Prostate gland (tissue), 2 donors: ENCODE results near the gene CFAP54.
"Not testable (repeated sequence)": the region's sequence is repeated elsewhere in the genome, so short reads cannot be mapped to it uniquely, and the experiment has no call there.

Experiments
- CTCF ChIP-seq, 4 experiments: fragments of 200-600 bp in 2 of 4; fragments of 450-650 bp in 2 of 4; sonication (generic) in 2 of 4; IDR thresholded peaks; 1 replicate in 3 of 4; 2 replicates in 1 of 4; pipeline ENCODE4 v1.5.1; 2016 to 2019; ENCODE audit warnings: antibody characterized with exemption in 4 of 4, mild to moderate bottlenecking in 2 of 4, moderate library complexity in 2 of 4
- POLR2A ChIP-seq: fragments of 450-650 bp; IDR thresholded peaks from one replicate; pipeline ENCODE4 v1.6.1; 2016; ENCODE audit warnings: antibody characterized with exemption, mild to moderate bottlenecking
- POLR2AphosphoS5 ChIP-seq: sonication (generic); formaldehyde crosslinking; IDR thresholded peaks from one replicate; pipeline ENCODE4 v1.6.1; 2017; ENCODE audit warnings: antibody characterized with exemption

- TF ChIP-seq CTCF (IDR thresholded peaks at IDR 0.05); POLR2AphosphoS5; POLR2A: not testable (repeated sequence)
Measured at GRCh38 chr12:96729466-96729865, 240.1 kb downstream of the CFAP54 start.
